Astrocyte of the hippocampus (primary cell): ENCODE results near the gene CLEC2A.
"Not testable (repeated sequence)": the region's sequence is repeated elsewhere in the genome, so short reads cannot be mapped to it uniquely, and the experiment has no call there.

Experiments
- DNase-seq: peaks from one replicate; pipeline ENCODE4 v3.0.0; 2011; ENCODE audit warnings: low read depth, low spot score

The CLEC2A gene

GRCh38 chr12:9881988-9882387, 50.2 kb downstream of the CLEC2A start:
- DNase-seq, result no peak

- DNase-seq, result no peak
These were observed 50.9 kb downstream of the CLEC2A start, which contains the start of gene KLRF2 for GRCh38 chr12:9881246-9881645. Gene KLRF2 (plus strand): TSS chr12:9881489. CDS start chr12:9881596, 107 bp downstream.

GRCh38 chr12:9880532-9881078, 51.6 kb downstream of the CLEC2A start:
- DNase-seq, result no peak

- not testable (repeated sequence) for DNase-seq
These were observed 56.0 kb downstream of the CLEC2A start for GRCh38 chr12:9876120-9876519.

GRCh38 chr12:9872742-9873141, 59.4 kb downstream of the CLEC2A start:
- no peak for DNase-seq

- DNase-seq, result no peak
These were observed 60.0 kb downstream of the CLEC2A start for GRCh38 chr12:9872162-9872561.

GRCh38 chr12:9870286-9870866, 61.8 kb downstream of the CLEC2A start:
- no peak for DNase-seq

- DNase-seq, result peak; percentile 70
These were observed 62.6 kb downstream of the CLEC2A start, which contains the start of gene CLEC2B for GRCh38 chr12:9869307-9870161. Gene CLEC2B (minus strand): TSS chr12:9869354.

- no peak for DNase-seq
These were observed 63.2 kb downstream of the CLEC2A start for GRCh38 chr12:9868951-9869306.

- DNase-seq, result no peak
These were observed 63.8 kb downstream of the CLEC2A start for GRCh38 chr12:9868311-9868801.

GRCh38 chr12:9867531-9867930, 64.6 kb downstream of the CLEC2A start:
- no peak for DNase-seq

- DNase-seq, result no peak
These were observed 65.3 kb downstream of the CLEC2A start for GRCh38 chr12:9866860-9867269.

GRCh38 chr12:9864913-9865675, 67.1 kb downstream of the CLEC2A start:
- DNase-seq, result no peak
